Fibroblast of lung (primary cell): ENCODE measurements around the gene CBFA2T2.

Source experiments
- CTCF ChIP-seq, 2 donors: IDR thresholded peaks in 1 of 2; conservative IDR thresholded peaks in 1 of 2; 1 replicate in 1 of 2; 2 replicates in 1 of 2; pipeline ENCODE4 v1.5.1; 2011 to 2012; ENCODE audit warnings: low read length in 2 of 2, control low read depth in 1 of 2, inconsistent platforms in 1 of 2, low read depth in 1 of 2, mild to moderate bottlenecking in 1 of 2
- EZH2 ChIP-seq: IDR thresholded peaks from 2 replicates; pipeline ENCODE4 v1.5.1; 2012; ENCODE audit warnings: low read length, control low read depth, mild to moderate bottlenecking; ENCODE audit errors: missing control alignments

GRCh38 chr20:33545763-33546162 lies 55.9 kb downstream of the CBFA2T2 start:
- no peak for TF ChIP-seq CTCF (conservative IDR thresholded peaks at IDR 0.05 in 1 of 2, IDR thresholded peaks at IDR 0.05 in 1 of 2; ENCODE audit: low read depth in 1 of 2, low read length in 2 of 2)
- TF ChIP-seq EZH2: no peak
